K562 (cell line): Measurements from ENCODE around the gene AMDHD2. TPM values are rescaled to one million over a fixed set of nuclear protein-coding genes. Genes with fewer than 3 reads are reported as not detected.

ENCODE experiments used
- CBFA2T2 ChIP-seq: fragments of 450-650 bp; conservative IDR thresholded peaks from 2 replicates; pipeline ENCODE4 v1.6.1; 2017; ENCODE audit warnings: mild to moderate bottlenecking
- CHAMP1 ChIP-seq: fragments of 450-650 bp; IDR thresholded peaks from 2 replicates; pipeline ENCODE4 v1.6.1; 2016; ENCODE audit warnings: mild to moderate bottlenecking
- ERF ChIP-seq: fragments of 450-650 bp; formaldehyde crosslinking; IDR thresholded peaks from 2 replicates; pipeline ENCODE4 v1.4.0; 2020; ENCODE audit warnings: mild to moderate bottlenecking, mixed read lengths
- EZH2 ChIP-seq: IDR thresholded peaks from 2 replicates; pipeline ENCODE4 v1.6.1; 2012; ENCODE audit warnings: low read depth, mild to moderate bottlenecking, inconsistent platforms, low read length, borderline replicate concordance
- HES1 ChIP-seq: fragments of 450-650 bp; IDR thresholded peaks from 2 replicates; pipeline ENCODE4 v1.6.1; 2016; ENCODE audit warnings: low read depth, mild to moderate bottlenecking, moderate library complexity
- HNRNPL ChIP-seq: fragments of 200-400 bp; formaldehyde crosslinking; IDR thresholded peaks from 2 replicates; pipeline ENCODE4 v1.6.1; 2017; ENCODE audit warnings: low read depth, mild to moderate bottlenecking, low read length
- HNRNPUL1 ChIP-seq: fragments of 200-400 bp; formaldehyde crosslinking; IDR thresholded peaks from 2 replicates; pipeline ENCODE4 v1.6.1; 2017; ENCODE audit warnings: low read length
- IFI16 ChIP-seq: fragments of 250-450 bp; sonication (Bioruptor Pico); IDR thresholded peaks from 2 replicates; pipeline ENCODE4 v2.1.2; 2022; ENCODE audit warnings: mild to moderate bottlenecking, inconsistent platforms
- ILF3 ChIP-seq: fragments of 450-650 bp; IDR thresholded peaks from 2 replicates; pipeline ENCODE4 v1.6.1; 2018; ENCODE audit warnings: antibody characterized with exemption, mild to moderate bottlenecking, moderate library complexity, borderline replicate concordance
- JUN ChIP-seq, 2 experiments: sonication (generic) in 1 of 2; formaldehyde crosslinking in 1 of 2; IDR thresholded peaks; 2 replicates each; pipeline versions ENCODE4 v1.6.1 to v1.8.0; 2012 to 2022; ENCODE audit warnings: borderline replicate concordance in 2 of 2, mild to moderate bottlenecking in 2 of 2, improper control_type of control experiment in 1 of 2, low read depth in 1 of 2, low read length in 1 of 2, missing genetic modification reagents in 1 of 2
- MTF1 ChIP-seq: fragments of 250-450 bp; sonication (Bioruptor Pico); IDR thresholded peaks from 2 replicates; pipeline ENCODE4 v1.9.0; 2021; ENCODE audit warnings: moderate library complexity, mild to moderate bottlenecking, inconsistent platforms, borderline replicate concordance
- NELFE ChIP-seq: IDR thresholded peaks from 2 replicates; pipeline ENCODE4 v1.6.1; 2011; ENCODE audit warnings: mild to moderate bottlenecking; ENCODE audit not compliant: insufficient read depth, insufficient read length
- NFXL1 ChIP-seq: fragments of 450-650 bp; formaldehyde crosslinking; IDR thresholded peaks from 2 replicates; pipeline ENCODE4 v1.4.0; 2021; ENCODE audit warnings: mild to moderate bottlenecking
- PHF21A ChIP-seq: fragments of 450-650 bp; IDR thresholded peaks from 2 replicates; pipeline ENCODE4 v1.6.1; 2017; ENCODE audit warnings: low read depth, borderline replicate concordance
- POU5F1 ChIP-seq: fragments of 150-350 bp; IDR thresholded peaks from 2 replicates; pipeline ENCODE4 v1.6.1; 2014; ENCODE audit warnings: borderline replicate concordance, low read length, low read depth, mild to moderate bottlenecking; ENCODE audit not compliant: partially characterized antibody
- SRSF9 ChIP-seq: fragments of 200-400 bp; formaldehyde crosslinking; IDR thresholded peaks from 2 replicates; pipeline ENCODE4 v1.6.1; 2017; ENCODE audit warnings: low read depth, low read length, borderline replicate concordance
- TEAD4 ChIP-seq, 2 experiments: sonication (generic) in 1 of 2; formaldehyde crosslinking in 1 of 2; IDR thresholded peaks; 2 replicates each; pipeline versions ENCODE4 v1.6.1 to v1.8.0; 2012 to 2022; ENCODE audit warnings: borderline replicate concordance in 1 of 2, inconsistent platforms in 1 of 2, low read length in 1 of 2, mild to moderate bottlenecking in 1 of 2, missing genetic modification reagents in 1 of 2
- TRIM28 ChIP-seq: fragments of 450-650 bp; IDR thresholded peaks from 2 replicates; pipeline ENCODE4 v1.6.1; 2017
- ZFP36 ChIP-seq: fragments of 150-350 bp; IDR thresholded peaks from 2 replicates; pipeline ENCODE4 v1.6.1; 2018; ENCODE audit warnings: low read length, low read depth; ENCODE audit not compliant: partially characterized antibody
- ZNF12 ChIP-seq: sonication (generic); formaldehyde crosslinking; IDR thresholded peaks from 2 replicates; pipeline ENCODE4 v1.4.0; 2020; ENCODE audit warnings: mild to moderate bottlenecking, missing genetic modification reagents
- polyA plus RNA-seq, 8 experiments: library from polyadenylated mRNA; depleted of rRNA in 4 of 8; stranded (reverse) in 5 of 8; unstranded in 3 of 8; fragments of >200 nt; fragmentation: Nextera tagmentation in 2 of 8; fragmentation: Illumina TruSeq in 1 of 8; extraction: Ambion mirVana in 2 of 8; extraction: Trizol in 1 of 8; gene quantifications; 2 replicates each; pipeline versions ENCODE4 v1.2.1 to v1.2.3, GENCODE V29; 2011 to 2014; ENCODE audit warnings: inconsistent platforms in 1 of 8, missing spikeins in 1 of 8
- total RNA-seq, 7 experiments: library from RNA; depleted of rRNA in 6 of 7; stranded (reverse); fragments of >200 nt in 6 of 7; fragmentation: Illumina TruSeq in 2 of 7; extraction: Trizol in 2 of 7; gene quantifications; 2 replicates each; pipeline versions ENCODE4 v1.2.1 to v1.2.3, GENCODE V29; 2011 to 2021; ENCODE audit warnings: low replicate concordance in 1 of 7
- TF ChIP-seq, protein P1 (sequence below), 2 experiments: fragments of 450-650 bp; conservative IDR thresholded peaks; 2 replicates each; pipeline ENCODE4 v1.6.1; 2017; ENCODE audit warnings: mild to moderate bottlenecking in 2 of 2, moderate library complexity in 2 of 2
- TF ChIP-seq, protein P2 (sequence below), 2 experiments: fragments of 450-650 bp in 1 of 2; sonication (generic) in 1 of 2; formaldehyde crosslinking in 1 of 2; IDR thresholded peaks in 1 of 2; conservative IDR thresholded peaks in 1 of 2; 2 replicates each; pipeline versions ENCODE4 v1.6.1 to v1.8.1; 2016 to 2023; ENCODE audit warnings: mild to moderate bottlenecking in 2 of 2, moderate library complexity in 2 of 2, inconsistent platforms in 1 of 2, missing genetic modification reagents in 1 of 2

Gene AMDHD2
- total and polyA plus RNA-seq, 9 of the 15 experiments (the other 6 are each of a cell fraction or from before 2014, with no cell fraction given) = 0.38 to 56.9 (median 18.3) TPM; not detected in 1

DNA sequence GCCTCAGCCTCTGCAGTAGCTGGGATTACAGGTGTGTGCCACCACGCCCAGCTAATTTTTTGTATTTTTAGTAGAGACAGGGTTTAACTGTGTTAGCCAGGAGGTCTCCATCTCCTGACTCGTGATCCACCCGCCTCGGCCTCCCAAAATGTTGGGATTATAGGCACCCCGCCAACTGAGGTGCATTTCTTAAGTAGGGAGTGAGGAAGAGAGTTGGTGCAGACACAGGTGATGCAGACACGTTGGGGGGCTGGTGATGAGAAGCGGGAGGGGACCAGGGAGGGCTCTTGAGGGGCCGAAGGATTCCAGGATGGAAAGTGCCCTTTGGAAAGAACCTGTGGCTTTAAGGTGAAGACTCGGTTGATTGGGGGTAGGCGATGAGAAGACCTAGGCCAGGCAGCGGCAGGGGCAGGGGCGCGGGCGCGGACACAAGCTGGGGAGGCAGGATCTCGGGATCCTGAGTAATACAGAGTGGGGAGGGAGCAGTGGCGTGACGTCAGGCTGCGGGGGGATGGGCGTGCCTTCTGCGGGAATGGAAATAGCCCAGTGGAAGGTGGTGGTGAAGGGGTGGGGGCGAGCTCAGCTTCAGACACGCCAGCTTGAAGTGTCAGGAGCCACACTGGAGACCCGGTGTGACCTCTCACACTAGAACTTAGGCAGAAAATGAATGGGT is 8.9 kb upstream of the AMDHD2 start (continued):
- TF ChIP-seq ILF3 (no peak), NELFE (no peak), HNRNPUL1 (no peak), IFI16 (CRISPR knock-in tag) (no peak), TEAD4 (IDR thresholded peaks at IDR 0.05; ENCODE audit: low read length) (no peak), TEAD4 (CRISPR knock-in tag; IDR thresholded peaks at IDR 0.05; ENCODE audit: borderline replicate concordance) (no peak), ZFP36 (no peak), CHAMP1 (no peak), POU5F1 (no peak), NFXL1 (no peak), EZH2 (no peak), TRIM28 (no peak), HES1 (no peak), JUN (IDR thresholded peaks at IDR 0.05; ENCODE audit: borderline replicate concordance, low read depth, low read length) (peak; percentile 66; the same call in 1 of the 2 replicates), JUN (CRISPR knock-in tag; IDR thresholded peaks at IDR 0.05; ENCODE audit: borderline replicate concordance) (no peak), ZNF12 (CRISPR knock-in tag) (no peak), HNRNPL (no peak), PHF21A (0 out of 2 replicates have a peak, but pooled peaks have one; percentile 38), SRSF9 (no peak), MTF1 (no peak), ERF (no peak), CBFA2T2 (no peak)
- TF ChIP-seq, protein P1, sequence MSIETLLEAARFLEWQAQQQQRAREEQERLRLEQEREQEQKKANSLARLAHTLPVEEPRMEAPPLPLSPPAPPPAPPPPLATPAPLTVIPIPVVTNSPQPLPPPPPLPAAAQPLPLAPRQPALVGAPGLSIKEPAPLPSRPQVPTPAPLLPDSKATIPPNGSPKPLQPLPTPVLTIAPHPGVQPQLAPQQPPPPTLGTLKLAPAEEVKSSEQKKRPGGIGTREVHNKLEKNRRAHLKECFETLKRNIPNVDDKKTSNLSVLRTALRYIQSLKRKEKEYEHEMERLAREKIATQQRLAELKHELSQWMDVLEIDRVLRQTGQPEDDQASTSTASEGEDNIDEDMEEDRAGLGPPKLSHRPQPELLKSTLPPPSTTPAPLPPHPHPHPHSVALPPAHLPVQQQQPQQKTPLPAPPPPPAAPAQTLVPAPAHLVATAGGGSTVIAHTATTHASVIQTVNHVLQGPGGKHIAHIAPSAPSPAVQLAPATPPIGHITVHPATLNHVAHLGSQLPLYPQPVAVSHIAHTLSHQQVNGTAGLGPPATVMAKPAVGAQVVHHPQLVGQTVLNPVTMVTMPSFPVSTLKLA (conservative IDR thresholded peaks at IDR 0.05) = 0 out of 4 replicates have a peak, but pooled peaks of 1 of the 2 experiments have one; percentile 24
- TF ChIP-seq, protein P2, sequence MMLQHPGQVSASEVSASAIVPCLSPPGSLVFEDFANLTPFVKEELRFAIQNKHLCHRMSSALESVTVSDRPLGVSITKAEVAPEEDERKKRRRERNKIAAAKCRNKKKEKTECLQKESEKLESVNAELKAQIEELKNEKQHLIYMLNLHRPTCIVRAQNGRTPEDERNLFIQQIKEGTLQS (IDR thresholded peaks at IDR 0.05) = peak; percentile 83
- TF ChIP-seq, protein P2 (CRISPR knock-in tag; conservative IDR thresholded peaks at IDR 0.05) = no peak
